Left cardiac atrium (tissue), 4 donors: Measurements from ENCODE around the gene FXYD6. TPM values are rescaled to one million over a fixed set of nuclear protein-coding genes. Genes with fewer than 3 reads are reported as not detected.

Experiments
- ATAC-seq, 2 donors: fragments of 200-7000 bp; cut with Tn5 transposase; one replicate each; pipeline ENCODE4 v1.9.1; 2020; ENCODE audit warnings: mild to moderate bottlenecking in 2 of 2, moderate library complexity in 2 of 2
- DNase-seq: peaks from one replicate; pipeline ENCODE4 v3.0.0-alpha.2; 2020
- intact Hi-C, 2 donors: fragments of 100-400 bp; cut with DNase I; formaldehyde crosslinking; loops; one replicate each; pipeline versions ENCODE4 v1.14.1 to v1.15.1; 2022 to 2023
- total RNA-seq, 2 donors: library from RNA; stranded (reverse); fragmentation: NEBNext Ultra II Directional; extraction: Animal tissue kit (Norgen Biotek cat#: 25700); gene quantifications; one replicate each; pipeline ENCODE4 v1.2.1, GENCODE V29; 2021
- donor health status: DM: no; HTN: yes; CAD: no.
- donor health status: DM: no; HTN: yes; CAD: no; lungs with severe emphysema.
- donor health status: DM: yes; HTN: yes; CAD: no.
- donor health status: Dilated cardiomyopathy.

The FXYD6 gene
- total RNA-seq, 2 donors from 2014 or later: 31.2 to 37.6 TPM

GRCh38 chr11:117912497-117912896 lies 36.0 kb upstream of the FXYD6 start:
- no peak for DNase-seq

GRCh38 chr11:117911694-117912093 lies 35.2 kb upstream of the FXYD6 start:
- ATAC-seq: no peak
- intact Hi-C loops: no loop called here
- DNase-seq: no peak

More at GRCh38 chr11:117912497-117912896, 36.0 kb upstream of the FXYD6 start:
- no peak for ATAC-seq
- intact Hi-C loops: no loop called here

DNA sequence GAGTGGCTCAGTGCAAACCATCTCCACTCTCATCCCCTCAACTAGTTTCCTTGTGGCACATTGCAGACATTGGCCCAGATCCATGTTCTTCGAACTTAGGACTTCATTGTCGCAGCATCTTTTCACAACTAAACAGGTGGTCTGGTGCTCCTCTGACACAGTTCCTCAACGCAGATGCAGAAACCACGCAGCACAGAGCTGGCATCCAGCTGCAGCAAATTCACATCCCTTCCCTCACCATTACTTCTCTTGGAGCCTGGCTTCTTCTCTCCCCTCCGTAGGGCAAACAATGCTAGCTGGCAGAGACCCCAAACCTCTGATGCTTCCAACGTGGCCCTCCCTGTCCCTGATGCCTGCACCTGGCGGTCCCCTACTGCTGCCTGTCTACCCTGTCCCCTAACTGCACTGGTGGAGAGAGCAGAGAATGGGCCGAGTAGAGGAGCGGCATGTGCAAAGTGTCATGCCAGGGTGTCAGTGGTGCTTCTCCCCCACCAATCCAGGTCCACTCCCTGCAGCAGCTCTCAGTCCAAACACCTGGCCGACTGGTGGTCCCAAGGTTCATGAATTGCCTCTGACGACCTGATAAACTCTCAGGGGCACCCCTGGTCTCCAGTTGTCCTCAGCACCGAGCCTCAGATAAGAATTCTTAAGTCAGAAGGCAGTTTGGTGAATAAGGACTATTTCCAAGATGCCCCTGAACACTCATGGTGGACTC lies 34.6 kb upstream of the FXYD6 start:
- intact Hi-C loops: no loop called here
- ATAC-seq: no peak
- DNase-seq: no peak

- ATAC-seq: no peak
- DNase-seq: no peak
- intact Hi-C loops: no loop called here
Observed at GRCh38 chr11:117910525-117910924, 34.1 kb upstream of the FXYD6 start.

GRCh38 chr11:117909611-117910382 lies 33.3 kb upstream of the FXYD6 start:
- ATAC-seq (no peak), DNase-seq (no peak)
- intact Hi-C loops: loop anchor here in 1 of 2 donors (5.0 kb wide), 1 partner anchor 67 kb away; no protein-coding TSS in a partner anchor

GRCh38 chr11:117908959-117909610 lies 32.6 kb upstream of the FXYD6 start:
- no peak for DNase-seq
- intact Hi-C loops: loop anchor here in 1 of 2 donors (5.0 kb wide), 1 partner anchor 67 kb away; no protein-coding TSS in a partner anchor
- ATAC-seq: no peak

GRCh38 chr11:117908109-117908895 lies 31.8 kb upstream of the FXYD6 start:
- ATAC-seq: no peak
- no peak for DNase-seq
- intact Hi-C loops: loop anchor here in 1 of 2 donors (5.0 kb wide), 1 partner anchor 66 kb away; no protein-coding TSS in a partner anchor

- intact Hi-C loops: loop anchor here in 1 of 2 donors (5.0 kb wide), 1 partner anchor 65 kb away; no protein-coding TSS in a partner anchor
- DNase-seq: peak; percentile 89
Observed at GRCh38 chr11:117907276-117908108, 31.0 kb upstream of the FXYD6 start.

DNA sequence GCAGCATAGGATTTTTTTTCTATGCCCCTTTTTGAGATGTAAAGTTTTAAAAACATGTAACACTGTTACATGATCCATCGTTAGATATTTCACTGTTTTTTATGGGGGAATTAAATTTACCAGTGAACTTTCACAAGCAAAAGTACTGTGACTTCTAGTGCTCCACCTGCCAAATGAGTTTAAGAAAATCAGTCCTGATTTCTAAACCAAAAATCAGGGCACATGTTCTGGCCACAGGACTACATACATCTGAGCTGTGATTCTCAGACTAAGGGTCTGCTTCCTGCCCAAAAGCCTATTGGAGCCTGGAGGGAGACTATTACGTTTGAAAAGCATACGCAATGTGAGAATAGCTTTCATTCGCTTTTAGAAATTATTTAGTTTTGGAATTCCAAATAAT lies 30.3 kb upstream of the FXYD6 start:
- intact Hi-C loops: loop anchor here in 1 of 2 donors (5.0 kb wide), 1 partner anchor 64 kb away; no protein-coding TSS in a partner anchor
- DNase-seq: no peak
- no peak for ATAC-seq

More at GRCh38 chr11:117907276-117908108, 31.0 kb upstream of the FXYD6 start:
- peak; percentile 95 to 98 for ATAC-seq

DNA sequence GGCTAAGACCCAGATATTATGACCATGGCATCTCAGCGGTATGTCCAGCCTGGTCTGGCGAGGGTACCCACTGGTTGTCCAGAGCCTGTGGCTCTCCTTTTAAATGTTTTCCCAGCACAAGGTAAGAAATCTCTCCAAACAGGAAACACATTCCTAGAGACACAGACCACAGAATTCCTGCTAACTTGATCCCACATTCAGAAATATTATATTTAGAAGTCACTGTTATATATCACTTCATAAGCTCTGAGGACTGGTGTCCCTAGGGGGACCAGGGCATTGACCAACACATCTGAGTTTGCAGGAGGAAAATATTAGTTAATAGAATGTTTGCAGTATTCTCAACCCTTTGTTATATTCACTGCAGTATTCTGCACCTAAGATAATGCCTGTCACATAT lies 29.7 kb upstream of the FXYD6 start:
- ATAC-seq: no peak
- no peak for DNase-seq
- intact Hi-C loops: loop anchor here in 1 of 2 donors (5.0 kb wide), 1 partner anchor 64 kb away; no protein-coding TSS in a partner anchor

DNA sequence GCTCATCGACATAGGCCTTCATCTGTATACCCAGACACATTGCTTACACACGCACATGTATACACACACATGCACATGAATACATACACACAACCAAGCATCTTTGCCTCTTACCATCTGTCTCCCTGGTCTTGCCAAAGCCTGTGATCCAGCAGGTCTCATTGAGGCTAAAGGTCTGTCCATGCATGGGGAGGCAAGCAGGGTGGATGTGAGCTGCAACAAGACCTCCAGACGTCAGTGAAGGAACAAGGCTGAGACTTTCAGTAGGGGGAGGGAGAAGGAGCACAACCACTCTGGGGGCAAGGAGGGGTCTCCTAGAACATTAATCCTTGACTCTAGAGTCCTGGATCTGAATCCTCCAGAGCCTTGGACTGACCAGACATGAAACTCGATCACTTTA lies 29.1 kb upstream of the FXYD6 start:
- DNase-seq (no peak), ATAC-seq (no peak)
- intact Hi-C loops: loop anchor here in 1 of 2 donors (5.0 kb wide), 1 partner anchor 63 kb away; no protein-coding TSS in a partner anchor

DNA sequence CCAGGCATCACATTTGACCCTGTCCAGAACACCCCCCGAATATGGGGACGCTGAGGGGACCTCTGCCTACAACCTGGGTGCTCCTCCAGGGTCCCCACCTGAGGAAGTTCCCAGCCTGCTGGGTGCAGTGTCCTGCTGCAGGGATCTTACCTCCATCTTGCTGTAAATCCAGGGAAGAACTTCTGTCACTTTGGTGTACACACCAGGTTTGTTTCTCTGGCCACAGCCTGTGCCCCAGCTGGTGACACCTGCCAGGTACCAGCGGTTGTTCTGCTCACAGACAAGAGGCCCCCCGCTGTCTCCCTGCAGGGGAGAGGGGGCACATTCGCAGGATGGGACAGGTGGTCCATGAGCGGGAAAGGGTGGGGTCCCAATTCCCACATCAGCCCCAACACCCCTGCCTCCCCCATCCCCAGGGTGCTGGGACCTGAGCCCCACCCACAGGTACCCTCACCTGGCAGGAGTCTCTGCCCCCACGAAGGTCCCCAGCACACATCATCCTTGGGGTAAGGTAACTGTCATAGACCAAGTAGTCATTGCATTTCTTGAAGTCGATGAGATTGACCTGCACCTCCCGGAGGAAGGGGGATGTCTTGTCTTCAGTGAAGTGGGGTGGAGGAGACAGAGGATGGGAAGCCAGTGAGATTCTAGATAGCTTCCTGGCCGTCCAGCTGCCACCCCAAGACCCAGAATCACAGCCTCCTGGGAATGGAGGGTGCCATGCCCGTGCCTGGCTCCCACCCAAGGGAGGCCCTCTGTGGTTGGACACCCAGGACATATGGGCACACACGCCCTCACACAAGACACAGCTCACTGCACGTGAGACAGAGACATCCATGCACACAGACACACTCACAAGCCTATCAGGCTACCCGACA lies 27.3 kb upstream of the FXYD6 start:
- intact Hi-C loops: no loop called here
- DNase-seq (no peak), ATAC-seq (no peak)

GRCh38 chr11:117902001-117902845 lies 25.8 kb upstream of the FXYD6 start:
- DNase-seq (no peak), ATAC-seq (no peak)
- intact Hi-C loops: no loop called here

DNA sequence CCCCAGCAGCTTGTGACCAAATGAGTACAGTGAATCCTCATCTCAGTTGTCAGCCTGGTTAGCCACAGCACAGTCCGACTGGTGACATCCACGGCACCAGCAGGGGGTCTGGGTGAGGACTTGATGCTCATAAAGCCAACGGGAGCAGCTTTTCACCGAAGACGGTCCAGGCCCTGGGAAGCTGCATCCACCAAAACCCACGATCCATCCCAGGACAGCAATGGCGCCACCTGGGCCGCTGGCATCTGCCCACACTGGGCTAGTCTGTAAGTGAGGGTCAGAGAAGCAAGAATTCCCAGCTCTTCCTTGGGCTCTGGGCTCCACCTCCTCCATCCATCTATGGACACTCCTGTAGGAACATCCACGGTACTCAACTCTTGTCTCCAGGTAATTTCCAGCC lies 25.1 kb upstream of the FXYD6 start:
- no peak for DNase-seq
- intact Hi-C loops: no loop called here
- no peak for ATAC-seq

GRCh38 chr11:117900720-117901440 lies 24.4 kb upstream of the FXYD6 start:
- intact Hi-C loops: no loop called here
- no peak for DNase-seq

More at GRCh38 chr11:117900720-117901440, 24.4 kb upstream of the FXYD6 start:
- ATAC-seq: no peak
